Loucy (cell line): ENCODE data around the gene GLRX2.

Source experiments
- H2AFZ ChIP-seq: fragments of 200-600 bp; sonication (generic); 2 replicates; pipeline ENCODE4 v1.6.0; 2016; ENCODE audit warnings: antibody characterized with exemption, mild to moderate bottlenecking, low read length, moderate library complexity
- H3F3A ChIP-seq: fragments of 200-600 bp; 2 replicates; pipeline ENCODE4 v1.6.0; 2016; ENCODE audit warnings: antibody characterized with exemption, low read depth, mild to moderate bottlenecking
- H3K27me3 ChIP-seq: fragments of 200-600 bp; sonication (generic); 2 replicates; pipeline ENCODE4 v1.6.1; 2014; ENCODE audit warnings: low read length, mild to moderate bottlenecking; ENCODE audit not compliant: insufficient read depth, poor library complexity, severe bottlenecking
- H3K36me3 ChIP-seq: fragments of 200-600 bp; sonication (generic); 2 replicates; pipeline ENCODE4 v1.6.1; 2016; ENCODE audit warnings: low read length; ENCODE audit not compliant: insufficient read depth
- H3K4me1 ChIP-seq: fragments of 200-600 bp; sonication (generic); 2 replicates; pipeline ENCODE4 v1.5.1; 2014; ENCODE audit warnings: low read length, mild to moderate bottlenecking; ENCODE audit not compliant: insufficient read depth, poor library complexity, severe bottlenecking
- H3K4me2 ChIP-seq: fragments of 200-600 bp; sonication (generic); 2 replicates; pipeline ENCODE4 v1.6.0; 2014; ENCODE audit warnings: antibody characterized with exemption, low read length, low read depth, mild to moderate bottlenecking; ENCODE audit not compliant: poor library complexity, severe bottlenecking
- H3K4me3 ChIP-seq: fragments of 200-600 bp; sonication (generic); 2 replicates; pipeline ENCODE4 v1.5.1; 2014; ENCODE audit warnings: low read length, mild to moderate bottlenecking, mixed read lengths; ENCODE audit not compliant: poor library complexity, severe bottlenecking
- H3K79me2 ChIP-seq: fragments of 200-600 bp; sonication (generic); 2 replicates; pipeline ENCODE4 v1.6.1; 2014; ENCODE audit warnings: low read length; ENCODE audit not compliant: insufficient read depth
- H3K9ac ChIP-seq: fragments of 200-600 bp; sonication (generic); 2 replicates; pipeline ENCODE4 v1.6.0; 2014; ENCODE audit warnings: mild to moderate bottlenecking, low read depth, low read length, moderate library complexity; ENCODE audit not compliant: poor library complexity, severe bottlenecking
- H3K9me2 ChIP-seq: fragments of 200-600 bp; sonication (generic); replicated peaks from 2 replicates; pipeline ENCODE4 v1.6.1; 2016; ENCODE audit warnings: low read depth, low read length, mixed read lengths
- H3K9me3 ChIP-seq: fragments of 200-600 bp; sonication (generic); 2 replicates; pipeline ENCODE4 v1.6.1; 2014; ENCODE audit warnings: mild to moderate bottlenecking, antibody characterized with exemption, low read length, low read depth; ENCODE audit not compliant: insufficient read depth
- H4K20me1 ChIP-seq: fragments of 200-600 bp; sonication (generic); 2 replicates; pipeline ENCODE4 v1.6.0; 2014; ENCODE audit warnings: antibody characterized with exemption, low read length, mild to moderate bottlenecking; ENCODE audit not compliant: insufficient read depth, poor library complexity, severe bottlenecking
- EZH2phosphoT487 ChIP-seq: fragments of 200-600 bp; IDR thresholded peaks from 2 replicates; pipeline ENCODE4 v1.6.1; 2018; ENCODE audit warnings: antibody characterized with exemption, mild to moderate bottlenecking, moderate library complexity, borderline replicate concordance
- TF ChIP-seq, protein P1 (sequence below): fragments of 200-600 bp; sonication (generic); conservative IDR thresholded peaks from 2 replicates; pipeline ENCODE4 v1.5.1; 2014; ENCODE audit warnings: mild to moderate bottlenecking, antibody characterized with exemption, low read length

GLRX2 gene

DNA sequence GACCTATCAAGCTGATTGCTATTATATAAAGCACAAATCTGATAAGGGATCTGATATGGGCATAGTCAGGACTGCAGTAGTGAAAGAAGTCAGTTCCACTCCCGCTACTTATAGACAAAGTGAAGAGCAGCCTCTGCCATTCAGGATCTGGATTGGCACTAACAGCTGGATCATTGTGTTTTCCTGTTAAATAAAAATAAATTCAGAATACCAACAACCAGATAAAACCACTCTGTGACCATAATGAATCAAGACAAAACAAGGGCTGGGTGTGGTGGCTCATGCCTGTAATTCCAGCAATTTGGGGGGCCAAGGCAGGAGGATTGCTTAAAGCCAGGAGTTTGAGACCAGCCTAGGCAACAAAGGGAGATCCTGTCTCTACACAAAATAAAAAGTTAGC is 5.0 kb upstream of the GLRX2 start:
- no peaks in the 10 kb centered on the region for H3K79me2 ChIP-seq
- no peak overlapping the region for H3K9ac ChIP-seq
- TF ChIP-seq EZH2phosphoT487 = no peak
- TF ChIP-seq, protein P1, sequence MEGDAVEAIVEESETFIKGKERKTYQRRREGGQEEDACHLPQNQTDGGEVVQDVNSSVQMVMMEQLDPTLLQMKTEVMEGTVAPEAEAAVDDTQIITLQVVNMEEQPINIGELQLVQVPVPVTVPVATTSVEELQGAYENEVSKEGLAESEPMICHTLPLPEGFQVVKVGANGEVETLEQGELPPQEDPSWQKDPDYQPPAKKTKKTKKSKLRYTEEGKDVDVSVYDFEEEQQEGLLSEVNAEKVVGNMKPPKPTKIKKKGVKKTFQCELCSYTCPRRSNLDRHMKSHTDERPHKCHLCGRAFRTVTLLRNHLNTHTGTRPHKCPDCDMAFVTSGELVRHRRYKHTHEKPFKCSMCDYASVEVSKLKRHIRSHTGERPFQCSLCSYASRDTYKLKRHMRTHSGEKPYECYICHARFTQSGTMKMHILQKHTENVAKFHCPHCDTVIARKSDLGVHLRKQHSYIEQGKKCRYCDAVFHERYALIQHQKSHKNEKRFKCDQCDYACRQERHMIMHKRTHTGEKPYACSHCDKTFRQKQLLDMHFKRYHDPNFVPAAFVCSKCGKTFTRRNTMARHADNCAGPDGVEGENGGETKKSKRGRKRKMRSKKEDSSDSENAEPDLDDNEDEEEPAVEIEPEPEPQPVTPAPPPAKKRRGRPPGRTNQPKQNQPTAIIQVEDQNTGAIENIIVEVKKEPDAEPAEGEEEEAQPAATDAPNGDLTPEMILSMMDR = no peak
- H2AFZ ChIP-seq = no peak overlapping the region
- no peaks in the 10 kb centered on the region for H3K9me3 ChIP-seq
- H4K20me1 ChIP-seq = no peaks in the 10 kb centered on the region
- no peak overlapping the region for H3K4me2 ChIP-seq
- no peaks in the 10 kb centered on the region for H3F3A ChIP-seq
- H3K9me2 ChIP-seq = no peaks in the 10 kb centered on the region
- H3K36me3 ChIP-seq = no peaks in the 10 kb centered on the region
- no peak overlapping the region for H3K4me3 ChIP-seq
- no peaks in the 10 kb centered on the region for H3K27me3 ChIP-seq
- H3K4me1 ChIP-seq = peaks cover 5% of the 10 kb centered on the region

DNA sequence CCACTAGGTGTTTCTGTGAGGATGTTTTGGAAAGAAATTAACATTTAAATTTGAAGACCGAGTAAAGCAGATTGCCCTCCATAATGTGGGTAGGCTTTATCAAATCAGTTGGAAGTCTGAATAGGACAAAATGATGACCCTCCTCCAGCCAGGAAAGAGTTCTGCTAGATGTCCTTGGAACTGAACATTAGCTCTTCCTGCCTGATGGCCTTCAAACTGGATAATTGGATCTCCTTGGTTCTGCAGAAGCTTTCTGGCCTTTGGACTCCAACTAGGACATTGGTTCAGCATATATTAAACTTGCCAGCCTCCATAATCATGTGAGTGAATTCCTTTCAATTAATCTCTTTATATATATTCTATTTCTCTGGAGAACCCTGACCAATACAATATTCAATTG is 4.4 kb upstream of the GLRX2 start:
- no peak overlapping the region for H3K4me3 ChIP-seq
- H4K20me1 ChIP-seq = no peaks in the 10 kb centered on the region
- no peaks in the 10 kb centered on the region for H3K9me3 ChIP-seq
- H3K4me1 ChIP-seq = peaks cover 5% of the 10 kb centered on the region
- 0 out of 2 replicates have a peak, but pooled peaks cover 1% of the 10 kb centered on the region for H3K79me2 ChIP-seq
- no peak overlapping the region for H2AFZ ChIP-seq
- H3K4me2 ChIP-seq = no peak overlapping the region
- H3K36me3 ChIP-seq = no peaks in the 10 kb centered on the region
- TF ChIP-seq EZH2phosphoT487 = no peak
- TF ChIP-seq, protein P1 = no peak
- no peaks in the 10 kb centered on the region for H3K9me2 ChIP-seq
- no peak overlapping the region for H3K9ac ChIP-seq
- no peaks in the 10 kb centered on the region for H3F3A ChIP-seq
- H3K27me3 ChIP-seq = no peaks in the 10 kb centered on the region

DNA sequence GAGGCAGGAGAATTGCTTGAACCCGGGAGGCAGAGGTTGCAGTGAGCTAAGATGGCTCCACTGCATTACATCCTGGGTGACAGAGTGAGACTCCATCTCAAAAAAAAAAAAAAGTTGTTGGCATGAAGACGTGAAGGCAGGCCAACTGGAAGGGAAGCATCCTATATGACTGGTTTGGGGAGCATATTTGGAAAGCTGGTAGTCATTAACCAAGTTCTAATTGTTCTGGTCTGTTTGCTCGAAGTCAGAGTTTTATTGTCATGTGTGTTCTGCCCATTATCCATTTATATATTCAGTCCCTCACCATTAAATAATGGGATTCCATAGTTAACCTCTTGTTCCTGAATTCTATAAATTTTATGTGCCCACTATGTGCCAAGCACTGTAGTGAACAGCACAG is 3.3 kb upstream of the GLRX2 start:
- Histone ChIP-seq H3F3A (no peaks in the 10 kb centered on the region), H2AFZ (no peak overlapping the region), H4K20me1 (peaks cover 3% of the 10 kb centered on the region), H3K36me3 (no peaks in the 10 kb centered on the region), H3K79me2 (peaks cover 13% of the 10 kb centered on the region), H3K9ac (no peak overlapping the region), H3K27me3 (no peaks in the 10 kb centered on the region), H3K4me3 (no peak overlapping the region), H3K9me2 (no peaks in the 10 kb centered on the region), H3K9me3 (no peaks in the 10 kb centered on the region), H3K4me1 (peaks cover 14% of the 10 kb centered on the region), H3K4me2 (no peak overlapping the region)
- TF ChIP-seq, protein P1 = no peak
- no peak for TF ChIP-seq EZH2phosphoT487
